BLaER1 (cell line): ENCODE data around the gene NAV2.

Experiments
- H3K27ac ChIP-seq: shearing (Covaris generic); formaldehyde crosslinking; 2 replicates; pipeline ENCODE4 v1.8.1; 2022
- H3K27me3 ChIP-seq: shearing (Covaris generic); formaldehyde crosslinking; 2 replicates; pipeline ENCODE4 v1.8.1; 2022
- H3K36me3 ChIP-seq: shearing (Covaris generic); formaldehyde crosslinking; 2 replicates; pipeline ENCODE4 v1.8.1; 2022
- H3K4me1 ChIP-seq: shearing (Covaris generic); formaldehyde crosslinking; 2 replicates; pipeline ENCODE4 v1.8.1; 2022
- H3K4me2 ChIP-seq: shearing (Covaris generic); formaldehyde crosslinking; 2 replicates; pipeline ENCODE4 v1.8.1; 2022
- H3K4me3 ChIP-seq: shearing (Covaris generic); formaldehyde crosslinking; 2 replicates; pipeline ENCODE4 v1.8.1; 2022
- H3K9ac ChIP-seq: shearing (Covaris generic); formaldehyde crosslinking; 2 replicates; pipeline ENCODE4 v1.8.1; 2022
- H3K9me3 ChIP-seq: shearing (Covaris generic); formaldehyde crosslinking; 2 replicates; pipeline ENCODE4 v1.8.1; 2022
- H4K20me1 ChIP-seq: shearing (Covaris generic); formaldehyde crosslinking; 2 replicates; pipeline ENCODE4 v1.8.1; 2022
- Cebpa-rat ChIP-seq: shearing (Covaris generic); IDR thresholded peaks from 2 replicates; pipeline ENCODE4 v1.8.1; 2022

NAV2 gene

GRCh38 chr11:20032127-20032526 is 319.5 kb downstream of the NAV2 start:
- H4K20me1 ChIP-seq: no peaks in the 10 kb centered on the region
- H3K27me3 ChIP-seq: no peaks in the 10 kb centered on the region
- H3K27ac ChIP-seq: no peak overlapping the region
- H3K4me3 ChIP-seq: no peak overlapping the region
- no peaks in the 10 kb centered on the region for H3K9me3 ChIP-seq
- H3K9ac ChIP-seq: no peak overlapping the region
- H3K36me3 ChIP-seq: no peaks in the 10 kb centered on the region
- TF ChIP-seq Cebpa-rat: no peak
- no peak overlapping the region for H3K4me2 ChIP-seq
- H3K4me1 ChIP-seq: peaks cover 3% of the 10 kb centered on the region; the same call in 1 of the 2 replicates

GRCh38 chr11:20032577-20033260 is 320.1 kb downstream of the NAV2 start:
- no peaks in the 10 kb centered on the region for H3K4me1 ChIP-seq

GRCh38 chr11:20033806-20034205 is 321.2 kb downstream of the NAV2 start:
- H3K27me3 ChIP-seq: no peaks in the 10 kb centered on the region
- no peak for TF ChIP-seq Cebpa-rat
- H4K20me1 ChIP-seq: no peaks in the 10 kb centered on the region
- H3K4me2 ChIP-seq: no peak overlapping the region
- no peak overlapping the region for H3K4me3 ChIP-seq
- H3K9ac ChIP-seq: no peak overlapping the region
- no peaks in the 10 kb centered on the region for H3K36me3 ChIP-seq
- H3K9me3 ChIP-seq: no peaks in the 10 kb centered on the region
- H3K4me1 ChIP-seq: no peaks in the 10 kb centered on the region
- H3K27ac ChIP-seq: no peak overlapping the region

More at GRCh38 chr11:20032577-20033260, 320.1 kb downstream of the NAV2 start:
- Histone ChIP-seq H3K4me2 (no peak overlapping the region), H3K27ac (no peak overlapping the region), H3K36me3 (no peaks in the 10 kb centered on the region), H3K4me3 (no peak overlapping the region), H3K9me3 (no peaks in the 10 kb centered on the region), H3K27me3 (no peaks in the 10 kb centered on the region), H4K20me1 (no peaks in the 10 kb centered on the region), H3K9ac (no peak overlapping the region)
- no peak for TF ChIP-seq Cebpa-rat

- Histone ChIP-seq H3K27me3 (no peaks in the 10 kb centered on the region), H3K9me3 (no peaks in the 10 kb centered on the region), H3K4me1 (no peaks in the 10 kb centered on the region), H3K4me2 (no peak overlapping the region), H4K20me1 (no peaks in the 10 kb centered on the region), H3K27ac (no peak overlapping the region), H3K4me3 (no peak overlapping the region), H3K9ac (no peak overlapping the region), H3K36me3 (no peaks in the 10 kb centered on the region)
- TF ChIP-seq Cebpa-rat: no peak
Observed at GRCh38 chr11:20034941-20035340, 322.3 kb downstream of the NAV2 start.

GRCh38 chr11:20035375-20035700 is 322.7 kb downstream of the NAV2 start:
- Histone ChIP-seq H3K9ac (no peak overlapping the region), H3K36me3 (no peaks in the 10 kb centered on the region), H3K4me2 (no peak overlapping the region), H4K20me1 (no peaks in the 10 kb centered on the region), H3K4me1 (no peaks in the 10 kb centered on the region), H3K9me3 (no peaks in the 10 kb centered on the region), H3K4me3 (no peak overlapping the region), H3K27ac (no peak overlapping the region), H3K27me3 (no peaks in the 10 kb centered on the region)
- TF ChIP-seq Cebpa-rat: no peak

GRCh38 chr11:20035701-20036601 is 323.3 kb downstream of the NAV2 start:
- Histone ChIP-seq H3K9me3 (no peaks in the 10 kb centered on the region), H4K20me1 (no peaks in the 10 kb centered on the region), H3K27me3 (no peaks in the 10 kb centered on the region), H3K27ac (no peak overlapping the region), H3K4me3 (no peak overlapping the region), H3K4me1 (no peaks in the 10 kb centered on the region), H3K4me2 (no peak overlapping the region), H3K9ac (no peak overlapping the region), H3K36me3 (no peaks in the 10 kb centered on the region)
- no peak for TF ChIP-seq Cebpa-rat

GRCh38 chr11:20036626-20037335 is 324.1 kb downstream of the NAV2 start:
- H4K20me1 ChIP-seq: no peaks in the 10 kb centered on the region
- no peaks in the 10 kb centered on the region for H3K9me3 ChIP-seq
- no peak overlapping the region for H3K4me3 ChIP-seq
- no peaks in the 10 kb centered on the region for H3K27me3 ChIP-seq
- no peak overlapping the region for H3K9ac ChIP-seq
- H3K36me3 ChIP-seq: no peaks in the 10 kb centered on the region
- no peaks in the 10 kb centered on the region for H3K4me1 ChIP-seq
- no peak overlapping the region for H3K4me2 ChIP-seq
- TF ChIP-seq Cebpa-rat: no peak
- no peak overlapping the region for H3K27ac ChIP-seq

- Histone ChIP-seq H3K4me3 (no peak overlapping the region), H3K9me3 (no peaks in the 10 kb centered on the region), H3K36me3 (no peaks in the 10 kb centered on the region), H3K4me1 (peaks cover 5% of the 10 kb centered on the region), H3K4me2 (no peak overlapping the region), H3K9ac (no peak overlapping the region), H4K20me1 (no peaks in the 10 kb centered on the region), H3K27ac (no peak overlapping the region), H3K27me3 (no peaks in the 10 kb centered on the region)
- TF ChIP-seq Cebpa-rat: no peak
Observed at GRCh38 chr11:20037396-20038153, 324.9 kb downstream of the NAV2 start.

- H3K9me3 ChIP-seq: no peaks in the 10 kb centered on the region
- no peak overlapping the region for H3K4me2 ChIP-seq
- H3K27ac ChIP-seq: no peak overlapping the region
- H3K4me1 ChIP-seq: peaks cover 13% of the 10 kb centered on the region
- H3K36me3 ChIP-seq: no peaks in the 10 kb centered on the region
- no peak for TF ChIP-seq Cebpa-rat
- no peak overlapping the region for H3K9ac ChIP-seq
- no peaks in the 10 kb centered on the region for H3K27me3 ChIP-seq
- no peaks in the 10 kb centered on the region for H4K20me1 ChIP-seq
- H3K4me3 ChIP-seq: no peak overlapping the region
Observed at GRCh38 chr11:20038412-20038811, 325.8 kb downstream of the NAV2 start.
